ENCODE results near the gene SLC1A7.

Gene SLC1A7

GRCh38 chr1:53130878-53131589 lies 11.4 kb downstream of the SLC1A7 start:
- H3K27me3 ChIP-seq (ENCODE audit: control insufficient read depth, insufficient read depth, low read length), result no peaks in the 10 kb centered on the region
- H3K36me3 ChIP-seq (ENCODE audit: insufficient read depth, low read length), result no peaks in the 10 kb centered on the region
- peaks cover 11% of the 10 kb centered on the region for H3K4me1 ChIP-seq (ENCODE audit: control insufficient read depth, insufficient read depth, low read length)
- H3K4me2 ChIP-seq (ENCODE audit: low read length), result no peak overlapping the region
- H3K9ac ChIP-seq (ENCODE audit: low read depth, low read length), result no peak overlapping the region
- no peak overlapping the region for H3K4me3 ChIP-seq (ENCODE audit: low read length)
- H3K9me3 ChIP-seq (replicated peaks; ENCODE audit: low read length), result no peaks in the 10 kb centered on the region

- Histone ChIP-seq H3K4me2 (ENCODE audit: low read length) (no peak overlapping the region), H3K27me3 (ENCODE audit: control insufficient read depth, insufficient read depth, low read length) (no peaks in the 10 kb centered on the region), H3K9ac (ENCODE audit: low read depth, low read length) (no peak overlapping the region), H3K4me3 (ENCODE audit: low read length) (no peak overlapping the region), H3K9me3 (replicated peaks; ENCODE audit: low read length) (no peaks in the 10 kb centered on the region), H3K36me3 (ENCODE audit: insufficient read depth, low read length) (no peaks in the 10 kb centered on the region), H3K4me1 (ENCODE audit: control insufficient read depth, insufficient read depth, low read length) (peaks cover 7% of the 10 kb centered on the region)
Measured at GRCh38 chr1:53130598-53130877, 11.9 kb downstream of the SLC1A7 start.

- Histone ChIP-seq H3K27me3 (ENCODE audit: control insufficient read depth, insufficient read depth, low read length) (no peaks in the 10 kb centered on the region), H3K4me1 (ENCODE audit: control insufficient read depth, insufficient read depth, low read length) (peaks cover 2% of the 10 kb centered on the region), H3K4me2 (ENCODE audit: low read length) (no peak overlapping the region), H3K9ac (ENCODE audit: low read depth, low read length) (no peak overlapping the region), H3K9me3 (replicated peaks; ENCODE audit: low read length) (no peaks in the 10 kb centered on the region), H3K4me3 (ENCODE audit: low read length) (no peak overlapping the region), H3K36me3 (ENCODE audit: insufficient read depth, low read length) (no peaks in the 10 kb centered on the region)
Measured at GRCh38 chr1:53129891-53130597, 12.4 kb downstream of the SLC1A7 start.

GRCh38 chr1:53128401-53128800 lies 14.0 kb downstream of the SLC1A7 start:
- no peak overlapping the region for H3K4me3 ChIP-seq (ENCODE audit: low read length)
- H3K9ac ChIP-seq (ENCODE audit: low read depth, low read length), result no peak overlapping the region
- H3K4me2 ChIP-seq (ENCODE audit: low read length), result no peak overlapping the region
- no peaks in the 10 kb centered on the region for H3K27me3 ChIP-seq (ENCODE audit: control insufficient read depth, insufficient read depth, low read length)
- no peaks in the 10 kb centered on the region for H3K9me3 ChIP-seq (replicated peaks; ENCODE audit: low read length)
- H3K4me1 ChIP-seq (ENCODE audit: control insufficient read depth, insufficient read depth, low read length), result peaks cover 7% of the 10 kb centered on the region
- H3K36me3 ChIP-seq (ENCODE audit: insufficient read depth, low read length), result no peaks in the 10 kb centered on the region

GRCh38 chr1:53127546-53127945 lies 14.9 kb downstream of the SLC1A7 start:
- no peak overlapping the region for H3K4me3 ChIP-seq (ENCODE audit: low read length)
- no peak overlapping the region for H3K4me2 ChIP-seq (ENCODE audit: low read length)
- no peaks in the 10 kb centered on the region for H3K27me3 ChIP-seq (ENCODE audit: control insufficient read depth, insufficient read depth, low read length)
- H3K9me3 ChIP-seq (replicated peaks; ENCODE audit: low read length), result no peaks in the 10 kb centered on the region
- H3K4me1 ChIP-seq (ENCODE audit: control insufficient read depth, insufficient read depth, low read length), result peaks cover 15% of the 10 kb centered on the region
- H3K9ac ChIP-seq (ENCODE audit: low read depth, low read length), result no peak overlapping the region
- no peaks in the 10 kb centered on the region for H3K36me3 ChIP-seq (ENCODE audit: insufficient read depth, low read length)

GRCh38 chr1:53126495-53126894 lies 15.9 kb downstream of the SLC1A7 start:
- no peak overlapping the region for H3K4me3 ChIP-seq (ENCODE audit: low read length)
- no peak overlapping the region for H3K9ac ChIP-seq (ENCODE audit: low read depth, low read length)
- no peak overlapping the region for H3K4me2 ChIP-seq (ENCODE audit: low read length)
- H3K36me3 ChIP-seq (ENCODE audit: insufficient read depth, low read length), result no peaks in the 10 kb centered on the region
- H3K4me1 ChIP-seq (ENCODE audit: control insufficient read depth, insufficient read depth, low read length), result peaks cover 25% of the 10 kb centered on the region
- no peaks in the 10 kb centered on the region for H3K9me3 ChIP-seq (replicated peaks; ENCODE audit: low read length)
- H3K27me3 ChIP-seq (ENCODE audit: control insufficient read depth, insufficient read depth, low read length), result no peaks in the 10 kb centered on the region

GRCh38 chr1:53125623-53126360 lies 16.6 kb downstream of the SLC1A7 start:
- Histone ChIP-seq H3K27me3 (ENCODE audit: control insufficient read depth, insufficient read depth, low read length) (no peaks in the 10 kb centered on the region), H3K4me3 (ENCODE audit: low read length) (no peak overlapping the region), H3K4me2 (ENCODE audit: low read length) (no peak overlapping the region), H3K9ac (ENCODE audit: low read depth, low read length) (no peak overlapping the region), H3K4me1 (ENCODE audit: control insufficient read depth, insufficient read depth, low read length) (peaks cover 25% of the 10 kb centered on the region), H3K36me3 (ENCODE audit: insufficient read depth, low read length) (no peaks in the 10 kb centered on the region), H3K9me3 (replicated peaks; ENCODE audit: low read length) (no peaks in the 10 kb centered on the region)

- H3K4me1 ChIP-seq (ENCODE audit: control insufficient read depth, insufficient read depth, low read length), result peaks cover 25% of the 10 kb centered on the region
- no peak overlapping the region for H3K4me3 ChIP-seq (ENCODE audit: low read length)
- H3K9ac ChIP-seq (ENCODE audit: low read depth, low read length), result no peak overlapping the region
- H3K4me2 ChIP-seq (ENCODE audit: low read length), result no peak overlapping the region
- H3K36me3 ChIP-seq (ENCODE audit: insufficient read depth, low read length), result no peaks in the 10 kb centered on the region
- H3K9me3 ChIP-seq (replicated peaks; ENCODE audit: low read length), result no peaks in the 10 kb centered on the region
- no peaks in the 10 kb centered on the region for H3K27me3 ChIP-seq (ENCODE audit: control insufficient read depth, insufficient read depth, low read length)
Measured at GRCh38 chr1:53125122-53125521, 17.3 kb downstream of the SLC1A7 start.

- Histone ChIP-seq H3K9ac (ENCODE audit: low read depth, low read length) (peak overlapping the region; percentile 26), H3K4me1 (ENCODE audit: control insufficient read depth, insufficient read depth, low read length) (peaks cover 25% of the 10 kb centered on the region)
Measured at GRCh38 chr1:53123453-53124140, 18.8 kb downstream of the SLC1A7 start.

GRCh38 chr1:53122961-53123413 lies 19.5 kb downstream of the SLC1A7 start:
- peaks cover 25% of the 10 kb centered on the region for H3K4me1 ChIP-seq (ENCODE audit: control insufficient read depth, insufficient read depth, low read length)
- peaks cover 1% of the 10 kb centered on the region for H3K27me3 ChIP-seq (ENCODE audit: control insufficient read depth, insufficient read depth, low read length)
- H3K36me3 ChIP-seq (ENCODE audit: insufficient read depth, low read length), result no peaks in the 10 kb centered on the region
- H3K9me3 ChIP-seq (replicated peaks; ENCODE audit: low read length), result no peaks in the 10 kb centered on the region
- H3K9ac ChIP-seq (ENCODE audit: low read depth, low read length), result peak overlapping the region; percentile 26
- H3K4me2 ChIP-seq (ENCODE audit: low read length), result no peak overlapping the region
- no peak overlapping the region for H3K4me3 ChIP-seq (ENCODE audit: low read length)

More at GRCh38 chr1:53123453-53124140, 18.8 kb downstream of the SLC1A7 start:
- no peaks in the 10 kb centered on the region for H3K27me3 ChIP-seq (ENCODE audit: control insufficient read depth, insufficient read depth, low read length)
- H3K9me3 ChIP-seq (replicated peaks; ENCODE audit: low read length), result no peaks in the 10 kb centered on the region
- no peak overlapping the region for H3K4me2 ChIP-seq (ENCODE audit: low read length)
- no peak overlapping the region for H3K4me3 ChIP-seq (ENCODE audit: low read length)
- no peaks in the 10 kb centered on the region for H3K36me3 ChIP-seq (ENCODE audit: insufficient read depth, low read length)

GRCh38 chr1:53122201-53122885 lies 20.1 kb downstream of the SLC1A7 start:
- H3K9me3 ChIP-seq (replicated peaks; ENCODE audit: low read length), result no peaks in the 10 kb centered on the region
- H3K4me2 ChIP-seq (ENCODE audit: low read length), result no peak overlapping the region
- H3K9ac ChIP-seq (ENCODE audit: low read depth, low read length), result no peak overlapping the region
- H3K4me1 ChIP-seq (ENCODE audit: control insufficient read depth, insufficient read depth, low read length), result peaks cover 25% of the 10 kb centered on the region
- peaks cover 3% of the 10 kb centered on the region for H3K27me3 ChIP-seq (ENCODE audit: control insufficient read depth, insufficient read depth, low read length)
- H3K4me3 ChIP-seq (ENCODE audit: low read length), result no peak overlapping the region
- no peaks in the 10 kb centered on the region for H3K36me3 ChIP-seq (ENCODE audit: insufficient read depth, low read length)
